ENCODE results near the gene USP49.

DNA sequence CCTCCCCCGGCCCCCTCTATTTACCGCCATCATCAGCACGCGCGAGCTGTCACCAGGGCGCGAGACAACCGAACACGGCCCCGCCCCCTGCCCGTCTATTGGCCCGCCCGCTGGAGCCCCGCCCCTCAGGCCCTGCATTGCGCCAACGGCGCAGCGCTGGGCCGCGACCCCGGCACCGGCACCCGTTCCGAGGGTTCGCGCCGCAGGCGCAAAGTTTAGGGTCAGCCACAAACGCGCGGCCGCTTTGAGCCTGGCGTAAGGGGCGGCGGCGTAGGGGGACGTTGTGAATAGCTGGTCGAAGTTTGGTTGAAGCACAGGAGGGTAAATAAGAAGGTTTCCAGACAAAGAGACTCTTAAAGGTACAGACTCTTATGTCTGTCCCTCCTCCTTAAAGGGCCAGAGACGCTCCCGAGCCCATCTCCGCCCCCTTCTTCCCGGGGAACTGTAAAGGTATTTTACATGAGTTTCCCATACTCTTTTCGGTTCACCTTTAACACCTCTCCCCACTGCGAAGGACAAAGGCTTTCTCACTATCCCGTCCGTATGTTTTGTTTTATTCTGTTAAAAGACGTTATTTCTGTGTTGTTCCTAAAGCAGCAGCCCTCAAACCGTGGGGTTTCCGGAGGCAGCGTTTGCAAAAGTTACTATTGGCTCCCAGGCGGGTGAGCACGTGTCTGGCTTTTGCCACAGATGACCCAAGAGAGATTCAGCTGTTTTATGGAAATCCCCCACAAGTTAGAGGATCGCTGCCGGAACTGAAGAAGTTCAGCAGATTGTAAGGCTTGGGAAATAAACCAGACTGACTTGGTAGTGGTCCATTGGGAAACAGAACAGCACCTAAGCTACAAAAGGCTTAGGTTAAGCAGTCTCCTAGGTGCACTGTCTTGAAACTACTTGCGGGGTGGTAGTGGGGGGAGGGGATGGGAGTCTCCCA lies at the start of gene USP49:
- TF ChIP-seq, protein P1, sequence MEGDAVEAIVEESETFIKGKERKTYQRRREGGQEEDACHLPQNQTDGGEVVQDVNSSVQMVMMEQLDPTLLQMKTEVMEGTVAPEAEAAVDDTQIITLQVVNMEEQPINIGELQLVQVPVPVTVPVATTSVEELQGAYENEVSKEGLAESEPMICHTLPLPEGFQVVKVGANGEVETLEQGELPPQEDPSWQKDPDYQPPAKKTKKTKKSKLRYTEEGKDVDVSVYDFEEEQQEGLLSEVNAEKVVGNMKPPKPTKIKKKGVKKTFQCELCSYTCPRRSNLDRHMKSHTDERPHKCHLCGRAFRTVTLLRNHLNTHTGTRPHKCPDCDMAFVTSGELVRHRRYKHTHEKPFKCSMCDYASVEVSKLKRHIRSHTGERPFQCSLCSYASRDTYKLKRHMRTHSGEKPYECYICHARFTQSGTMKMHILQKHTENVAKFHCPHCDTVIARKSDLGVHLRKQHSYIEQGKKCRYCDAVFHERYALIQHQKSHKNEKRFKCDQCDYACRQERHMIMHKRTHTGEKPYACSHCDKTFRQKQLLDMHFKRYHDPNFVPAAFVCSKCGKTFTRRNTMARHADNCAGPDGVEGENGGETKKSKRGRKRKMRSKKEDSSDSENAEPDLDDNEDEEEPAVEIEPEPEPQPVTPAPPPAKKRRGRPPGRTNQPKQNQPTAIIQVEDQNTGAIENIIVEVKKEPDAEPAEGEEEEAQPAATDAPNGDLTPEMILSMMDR (conservative IDR thresholded peaks at IDR 0.05 in 1 of 2, IDR thresholded peaks at IDR 0.05 in 1 of 2; ENCODE audit: low read depth in 1 of 2, low read length in 2 of 2), result no peak
- TF ChIP-seq EZH2 (IDR thresholded peaks at IDR 0.05; ENCODE audit: low read length, missing control alignments), result no peak

Data from fibroblast of lung (primary cell).